ENCODE measurements around the gene LAMC1. TPM values are rescaled to one million over a fixed set of nuclear protein-coding genes. Genes with fewer than 3 reads are reported as not detected.

Gene LAMC1
- total RNA-seq, 1 experiment from 2014 or later: 113 TPM

GRCh38 chr1:183185941-183186490, 162.8 kb downstream of the LAMC1 start, which contains the start of gene LAMC2:
TSS of gene LAMC2 (plus strand) at chr1:183186264. CDS start at chr1:183186353, 89 bp downstream.
- BruUV-seq (replicated peaks): no TSS peak
- TF ChIP-seq TCF7L2 (IDR thresholded peaks at IDR 0.05; ENCODE audit: low read depth, low read length): no peak
- TF ChIP-seq CTCF (IDR thresholded peaks at IDR 0.05): peak; percentile 21; the same call in 1 of the 2 replicates
- POLR2A ChIA-PET: interaction anchor here (0.6 kb wide), 1 partner anchor 231 kb away, joined by 3 read pairs; no protein-coding TSS in a partner anchor
- H3K27me3 ChIP-seq (ENCODE audit: control insufficient read depth, insufficient read depth, low read length): no peaks in the 10 kb centered on the region
- H3K4me3 ChIP-seq (ENCODE audit: low read depth in 2 of 2, low read length in 2 of 2): peak within 1 kb of the TSS; percentile 30 to 68
- CTCF ChIA-PET: no interaction called here
- ATAC-seq (peak; percentile 91), DNase-seq (ENCODE audit: low read depth, low spot score) (no peak)
- H3K4me1 ChIP-seq (ENCODE audit: control insufficient read depth, insufficient read depth, low read length): peaks cover 2% of the 10 kb centered on the region; the same call in 1 of the 2 replicates
- H3K27ac ChIP-seq (ENCODE audit: low read length): no peak within 1 kb of the TSS
- H3K36me3 ChIP-seq (ENCODE audit: control insufficient read depth, insufficient read depth, low read length): no peaks in the 10 kb centered on the region
- intact Hi-C loops (cut with micrococcal nuclease; ENCODE audit: unreplicated experiment) (no loop called here), in situ Hi-C loops (cut with HindIII; ENCODE audit: low pct_unique_long_range_greater_than_20kb, low sequenced_read_pairs) (no loop called here)
- H3K9me3 ChIP-seq (ENCODE audit: control insufficient read depth, insufficient read depth, low read depth, low read length): no peaks in the 10 kb centered on the region

GRCh38 chr1:183186841-183187240, 163.6 kb downstream of the LAMC1 start:
- ATAC-seq (no peak), DNase-seq (ENCODE audit: low read depth, low spot score) (no peak)
- TF ChIP-seq REST (IDR thresholded peaks at IDR 0.05; ENCODE audit: insufficient read depth in 1 of 2, low read depth in 2 of 2, low read length in 1 of 2) (no peak), SIN3A (IDR thresholded peaks at IDR 0.05; ENCODE audit: borderline replicate concordance, insufficient read depth, low read depth, low read length) (no peak), CTCF (IDR thresholded peaks at IDR 0.05) (no peak), TCF7L2 (IDR thresholded peaks at IDR 0.05; ENCODE audit: low read depth, low read length) (no peak), POLR2AphosphoS5 (IDR thresholded peaks at IDR 0.05; ENCODE audit: low read depth, low read length) (no peak)
- H3K9me3 ChIP-seq (ENCODE audit: control insufficient read depth, insufficient read depth, low read depth, low read length): no peaks in the 10 kb centered on the region
- no peaks in the 10 kb centered on the region for H3K36me3 ChIP-seq (ENCODE audit: control insufficient read depth, insufficient read depth, low read length)
- ChIA-PET POLR2A (no interaction called here), CTCF (no interaction called here)
- in situ Hi-C loops (cut with HindIII; ENCODE audit: low pct_unique_long_range_greater_than_20kb, low sequenced_read_pairs) (no loop called here), intact Hi-C loops (cut with micrococcal nuclease; ENCODE audit: unreplicated experiment) (no loop called here)
- peak overlapping the region in 1 of 2 experiments; percentile 68; a peak in 2 of 4 replicates for H3K4me3 ChIP-seq (ENCODE audit: low read depth in 2 of 2, low read length in 2 of 2)
- no TSS peak for BruUV-seq (replicated peaks)
- H3K27ac ChIP-seq (ENCODE audit: low read length): no peak overlapping the region
- no peaks in the 10 kb centered on the region for H3K4me1 ChIP-seq (ENCODE audit: control insufficient read depth, insufficient read depth, low read length)
- no peaks in the 10 kb centered on the region for H3K27me3 ChIP-seq (ENCODE audit: control insufficient read depth, insufficient read depth, low read length)

All from Panc1 (cell line).